ENCODE data around the gene C1orf21.

DNA sequence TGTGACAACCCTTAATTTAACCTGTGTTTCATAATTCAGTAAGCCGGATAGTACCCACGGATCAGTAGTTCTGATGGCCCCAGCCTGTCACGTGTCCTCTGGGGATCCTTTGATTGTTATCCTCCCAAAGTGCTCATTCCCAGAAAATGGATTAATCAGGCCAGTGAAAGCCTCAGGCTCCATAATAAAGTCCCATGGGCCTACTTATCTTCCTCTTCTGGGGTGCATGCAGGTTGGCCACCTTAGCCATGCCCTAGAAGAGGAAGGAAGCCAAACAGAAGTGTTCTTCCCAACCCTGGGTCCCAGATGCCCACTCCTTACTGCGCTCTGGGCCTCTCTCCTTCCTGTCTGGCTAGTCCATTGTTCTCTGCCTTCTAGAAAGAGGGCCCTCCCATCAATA lies 221.8 kb downstream of the C1orf21 start:
- no peak for TF ChIP-seq POLR2A (IDR thresholded peaks at IDR 0.05; ENCODE audit: low read depth, low read length)
- no peak for TF ChIP-seq POLR2AphosphoS5 (IDR thresholded peaks at IDR 0.05; ENCODE audit: low read depth, low read length)
